Uterus (tissue), 4 donors: Measurements from ENCODE around the gene SLC25A21. TPM values are rescaled to one million over a fixed set of nuclear protein-coding genes. Genes with fewer than 3 reads are reported as not detected.

ENCODE experiments used
- DNase-seq, 2 donors: peaks; one replicate each; pipeline ENCODE4 v3.0.0-alpha.2; 2019 to 2020
- H3K27ac ChIP-seq, 2 donors: fragments of 200-600 bp; sonication (generic); 1 replicate in 1 of 2; 2 replicates in 1 of 2; pipeline ENCODE4 v1.5.1; 2016 to 2018
- H3K27me3 ChIP-seq, 2 donors: fragments of 200-600 bp; sonication (generic); one replicate each; pipeline ENCODE4 v1.5.1; 2018 to 2019; ENCODE audit warnings: control low read depth in 1 of 2
- H3K36me3 ChIP-seq, 2 donors: fragments of 200-600 bp; sonication (generic); one replicate each; pipeline ENCODE4 v1.5.1; 2019; ENCODE audit warnings: control low read depth in 1 of 2
- H3K4me1 ChIP-seq, 2 donors: fragments of 200-600 bp; sonication (generic); one replicate each; pipeline ENCODE4 v1.5.1; 2018 to 2019; ENCODE audit warnings: control low read depth in 1 of 2
- H3K4me3 ChIP-seq, 2 donors: fragments of 200-600 bp; sonication (generic); 1 replicate in 1 of 2; 2 replicates in 1 of 2; pipeline ENCODE4 v1.5.1; 2018 to 2019; ENCODE audit warnings: mild to moderate bottlenecking in 1 of 2
- H3K9me3 ChIP-seq, 2 donors: fragments of 200-600 bp; sonication (generic); one replicate each; pipeline ENCODE4 v1.5.1; 2019; ENCODE audit warnings: control low read depth in 1 of 2
- POLR2A ChIP-seq, 2 donors: fragments of 450-650 bp; IDR thresholded peaks; one replicate each; pipeline ENCODE4 v1.6.1; 2016; ENCODE audit warnings: antibody characterized with exemption in 2 of 2, mild to moderate bottlenecking in 1 of 2, moderate library complexity in 1 of 2
- intact Hi-C: fragments of 100-400 bp; cut with DNase I; formaldehyde crosslinking; loops from one replicate; pipeline ENCODE4 v1.15.1; 2023; ENCODE audit warnings: low total_unique reads
- total RNA-seq, 4 donors: library from RNA; depleted of rRNA in 3 of 4; stranded (reverse); fragments of >200 nt in 3 of 4; gene quantifications; one replicate each; pipeline versions ENCODE4 v1.1.0 to v1.2.4, GENCODE V29; 2014 to 2023
- TF ChIP-seq, protein P1 (sequence below), 4 experiments: fragments of 200-600 bp in 2 of 4; fragments of 450-650 bp in 2 of 4; sonication (generic) in 2 of 4; IDR thresholded peaks; one replicate each; pipeline ENCODE4 v1.5.1; 2016 to 2019; ENCODE audit warnings: antibody characterized with exemption in 4 of 4, mild to moderate bottlenecking in 2 of 4, moderate library complexity in 1 of 4
- donor health status: DM: yes; HTN: yes; CAD: no.

The SLC25A21 gene
- total RNA-seq, 4 donors from 2014 or later = under 0.01 to 3.0 (median 2.0) TPM; not detected in 1

DNA sequence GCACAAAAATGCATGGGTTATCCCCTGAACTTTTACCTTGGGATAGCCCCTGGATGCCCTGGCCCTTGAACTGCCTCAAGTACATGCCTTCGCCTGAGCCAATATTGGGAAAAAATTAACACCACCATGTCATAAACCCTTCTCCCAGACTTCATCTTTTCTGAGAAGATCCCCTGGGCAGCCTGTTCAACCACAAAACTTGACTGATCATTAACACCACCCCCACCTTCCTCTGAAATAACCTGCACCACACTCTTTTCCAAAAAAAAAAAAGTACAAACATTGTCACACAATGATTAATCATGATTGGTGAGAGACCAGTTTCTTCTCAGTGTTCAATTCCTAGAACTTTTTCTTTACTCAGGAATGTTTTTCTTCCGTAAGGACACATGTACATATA is 292.8 kb downstream of the SLC25A21 start:
- no peaks in the 10 kb centered on the region for H3K27me3 ChIP-seq
- DNase-seq = no peak
- no peak overlapping the region for H3K4me3 ChIP-seq
- no peaks in the 10 kb centered on the region for H3K4me1 ChIP-seq
- intact Hi-C loops = no loop called here
- no peak overlapping the region for H3K27ac ChIP-seq
- no peaks in the 10 kb centered on the region for H3K9me3 ChIP-seq
- TF ChIP-seq, protein P1, sequence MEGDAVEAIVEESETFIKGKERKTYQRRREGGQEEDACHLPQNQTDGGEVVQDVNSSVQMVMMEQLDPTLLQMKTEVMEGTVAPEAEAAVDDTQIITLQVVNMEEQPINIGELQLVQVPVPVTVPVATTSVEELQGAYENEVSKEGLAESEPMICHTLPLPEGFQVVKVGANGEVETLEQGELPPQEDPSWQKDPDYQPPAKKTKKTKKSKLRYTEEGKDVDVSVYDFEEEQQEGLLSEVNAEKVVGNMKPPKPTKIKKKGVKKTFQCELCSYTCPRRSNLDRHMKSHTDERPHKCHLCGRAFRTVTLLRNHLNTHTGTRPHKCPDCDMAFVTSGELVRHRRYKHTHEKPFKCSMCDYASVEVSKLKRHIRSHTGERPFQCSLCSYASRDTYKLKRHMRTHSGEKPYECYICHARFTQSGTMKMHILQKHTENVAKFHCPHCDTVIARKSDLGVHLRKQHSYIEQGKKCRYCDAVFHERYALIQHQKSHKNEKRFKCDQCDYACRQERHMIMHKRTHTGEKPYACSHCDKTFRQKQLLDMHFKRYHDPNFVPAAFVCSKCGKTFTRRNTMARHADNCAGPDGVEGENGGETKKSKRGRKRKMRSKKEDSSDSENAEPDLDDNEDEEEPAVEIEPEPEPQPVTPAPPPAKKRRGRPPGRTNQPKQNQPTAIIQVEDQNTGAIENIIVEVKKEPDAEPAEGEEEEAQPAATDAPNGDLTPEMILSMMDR (IDR thresholded peaks at IDR 0.05) = no peak
- TF ChIP-seq POLR2A (IDR thresholded peaks at IDR 0.05) = no peak
- no peaks in the 10 kb centered on the region for H3K36me3 ChIP-seq

DNA sequence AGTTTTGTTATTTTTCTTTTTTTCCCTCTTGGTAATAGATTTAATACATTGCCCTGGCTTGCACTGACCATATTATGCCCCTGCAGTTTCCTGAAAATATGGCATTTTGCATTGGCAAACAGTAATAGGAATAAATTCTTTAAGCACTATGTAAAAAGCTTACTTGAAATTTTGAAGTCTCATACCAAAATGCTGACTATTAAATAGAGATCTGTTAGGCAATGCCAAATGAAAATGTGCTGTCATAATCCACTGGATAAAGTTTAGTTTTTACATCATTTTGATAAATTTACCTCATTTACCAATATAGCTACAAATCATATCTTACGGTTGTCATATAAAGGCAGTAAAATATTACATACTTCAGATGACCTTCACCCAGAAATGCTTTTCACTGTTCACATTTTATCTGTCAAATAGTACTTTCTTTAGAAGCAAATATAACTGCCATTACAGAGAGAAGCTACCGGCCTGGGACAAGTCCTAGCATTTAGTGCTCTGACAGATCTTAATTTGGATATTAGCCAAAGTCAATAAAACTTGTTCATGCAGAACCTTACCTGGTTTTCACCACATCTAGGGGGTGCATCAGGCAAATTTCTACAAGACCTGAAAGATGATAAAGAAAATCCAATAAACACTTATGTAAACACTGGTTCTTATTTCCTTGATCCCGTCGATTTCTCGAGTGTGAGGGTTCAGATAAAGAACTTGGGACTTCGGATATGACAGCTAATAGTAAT is 297.8 kb downstream of the SLC25A21 start:
- Histone ChIP-seq H3K27ac (no peak overlapping the region), H3K4me1 (no peaks in the 10 kb centered on the region), H3K27me3 (no peaks in the 10 kb centered on the region), H3K4me3 (no peak overlapping the region), H3K36me3 (no peaks in the 10 kb centered on the region), H3K9me3 (no peaks in the 10 kb centered on the region)
- no peak for DNase-seq
- intact Hi-C loops = no loop called here
- TF ChIP-seq POLR2A (IDR thresholded peaks at IDR 0.05) = no peak
- TF ChIP-seq, protein P1 (IDR thresholded peaks at IDR 0.05) = no peak

DNA sequence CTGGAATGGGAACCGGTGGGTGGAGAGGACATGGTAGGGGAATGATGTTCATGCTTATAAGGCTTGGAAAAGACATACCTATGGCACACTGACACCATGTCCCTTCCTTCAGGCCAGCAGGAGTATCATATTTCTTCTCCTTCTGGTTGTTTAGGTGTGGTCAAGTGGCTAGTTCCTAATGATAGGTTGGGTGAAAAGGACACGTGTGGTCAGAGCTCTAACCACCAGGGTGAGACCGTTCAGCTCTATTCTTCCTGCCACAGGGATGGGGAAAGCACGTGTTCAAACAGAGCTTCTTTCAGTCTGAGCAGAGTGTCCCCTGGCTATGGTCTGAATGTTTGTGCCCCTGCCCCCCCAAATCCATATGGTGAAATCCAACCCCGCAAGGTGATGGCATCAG is 301.6 kb downstream of the SLC25A21 start:
- no peak for TF ChIP-seq POLR2A (IDR thresholded peaks at IDR 0.05)
- TF ChIP-seq, protein P1 (IDR thresholded peaks at IDR 0.05) = no peak
- H3K9me3 ChIP-seq = no peaks in the 10 kb centered on the region
- H3K4me1 ChIP-seq = no peaks in the 10 kb centered on the region
- no peaks in the 10 kb centered on the region for H3K27me3 ChIP-seq
- DNase-seq = no peak
- intact Hi-C loops = no loop called here
- H3K27ac ChIP-seq = no peak overlapping the region
- no peaks in the 10 kb centered on the region for H3K36me3 ChIP-seq
- H3K4me3 ChIP-seq = no peak overlapping the region

DNA sequence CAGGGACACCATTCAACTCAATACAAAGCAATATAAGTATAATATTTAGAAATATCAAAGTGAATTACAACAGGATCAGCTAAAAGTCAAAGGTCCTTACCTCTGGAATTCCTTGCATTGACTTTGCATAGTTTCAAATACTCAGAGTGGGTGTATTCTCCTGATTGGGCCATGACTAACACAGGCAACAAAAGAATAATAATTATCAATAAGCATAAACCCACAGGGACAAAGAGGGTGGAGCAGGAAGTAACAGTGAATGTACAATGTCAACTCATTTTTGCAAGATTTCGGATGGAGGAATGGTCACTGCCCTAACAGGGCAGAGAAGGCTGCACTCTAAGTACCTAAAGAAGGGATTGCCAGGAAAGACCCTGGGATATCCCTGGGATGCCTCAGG is 303.3 kb downstream of the SLC25A21 start:
- TF ChIP-seq, protein P1 (IDR thresholded peaks at IDR 0.05) = no peak
- no peak for TF ChIP-seq POLR2A (IDR thresholded peaks at IDR 0.05)
- H3K4me3 ChIP-seq = no peak overlapping the region
- intact Hi-C loops = no loop called here
- no peaks in the 10 kb centered on the region for H3K4me1 ChIP-seq
- no peaks in the 10 kb centered on the region for H3K27me3 ChIP-seq
- H3K9me3 ChIP-seq = no peaks in the 10 kb centered on the region
- DNase-seq = no peak
- H3K27ac ChIP-seq = no peak overlapping the region
- no peaks in the 10 kb centered on the region for H3K36me3 ChIP-seq

DNA sequence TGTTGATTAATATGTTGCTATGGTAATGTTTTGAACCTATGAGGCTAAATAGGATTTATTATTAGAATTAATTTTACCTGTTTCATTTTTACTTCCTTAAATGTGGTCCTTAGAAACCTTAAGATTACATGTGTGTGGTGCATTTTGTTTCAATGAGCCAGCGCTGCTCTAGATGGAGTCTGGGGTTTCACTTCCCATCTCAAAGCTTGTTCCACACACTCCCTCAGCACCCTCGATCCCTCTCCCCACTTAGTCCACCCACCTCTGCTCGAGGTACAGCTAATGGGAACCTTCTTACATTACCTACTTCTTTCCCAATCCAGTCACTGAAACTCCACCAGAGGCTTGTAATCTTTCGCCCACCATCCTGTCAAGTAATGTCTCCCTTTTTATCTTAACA is 305.5 kb downstream of the SLC25A21 start:
- intact Hi-C loops = no loop called here
- Histone ChIP-seq H3K4me3 (no peak overlapping the region), H3K4me1 (no peaks in the 10 kb centered on the region), H3K27ac (no peak overlapping the region), H3K9me3 (no peaks in the 10 kb centered on the region), H3K36me3 (no peaks in the 10 kb centered on the region), H3K27me3 (no peaks in the 10 kb centered on the region)
- TF ChIP-seq, protein P1 (IDR thresholded peaks at IDR 0.05) = no peak
- TF ChIP-seq POLR2A (IDR thresholded peaks at IDR 0.05) = no peak
- DNase-seq = no peak
